GM21381 (cell line): ENCODE measurements around the gene BLMH.

Experiments
- ATAC-seq: cut with Tn5 transposase; IDR thresholded peaks from one replicate; pipeline ENCODE4 v1.9.1; 2021; ENCODE audit warnings: mild to moderate bottlenecking, moderate library complexity; ENCODE audit not compliant: unreplicated experiment

BLMH gene

GRCh38 chr17:30308406-30308805 is 16.7 kb upstream of the BLMH start:
- ATAC-seq: no peak

GRCh38 chr17:30304778-30305177 is 13.0 kb upstream of the BLMH start:
- ATAC-seq: no peak

DNA sequence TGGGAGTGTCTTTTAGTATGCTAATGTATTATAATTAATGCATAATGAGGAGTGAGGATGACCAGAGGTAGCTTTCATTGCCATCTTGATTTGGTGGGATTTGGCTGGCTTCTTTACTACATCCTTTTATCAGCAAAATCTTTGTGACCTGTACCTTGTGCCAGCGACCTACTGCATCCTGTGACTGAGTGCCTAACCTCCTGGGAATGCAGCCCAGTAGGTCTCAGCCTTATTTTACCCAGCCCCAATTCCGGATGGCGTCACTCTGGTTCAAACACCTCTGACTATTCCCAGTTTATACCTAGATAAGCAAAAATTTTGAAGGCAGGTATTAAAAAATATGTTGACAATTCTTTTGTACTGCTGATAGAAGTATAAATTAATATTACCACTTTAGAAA is 10.5 kb upstream of the BLMH start:
- ATAC-seq: no peak

DNA sequence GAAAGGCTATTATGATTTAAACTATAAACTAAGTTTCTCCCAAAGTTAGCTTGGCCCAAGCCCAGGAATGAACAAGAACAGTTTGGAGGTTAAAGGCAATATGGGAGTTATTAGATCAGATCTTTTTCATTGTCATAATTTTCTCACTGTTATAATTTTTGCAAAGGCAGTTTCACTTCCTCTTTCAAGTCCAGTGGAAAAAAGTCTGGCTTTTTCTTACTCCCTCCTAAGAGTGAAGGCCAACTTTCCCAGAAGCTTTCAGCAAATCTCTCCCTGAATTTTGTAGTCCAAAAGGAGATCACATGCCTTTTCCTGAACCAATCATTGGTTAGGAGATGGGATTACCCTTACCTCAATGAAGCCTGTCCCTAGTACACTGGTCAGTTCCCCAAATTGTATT is 9.1 kb upstream of the BLMH start:
- ATAC-seq: no peak

DNA sequence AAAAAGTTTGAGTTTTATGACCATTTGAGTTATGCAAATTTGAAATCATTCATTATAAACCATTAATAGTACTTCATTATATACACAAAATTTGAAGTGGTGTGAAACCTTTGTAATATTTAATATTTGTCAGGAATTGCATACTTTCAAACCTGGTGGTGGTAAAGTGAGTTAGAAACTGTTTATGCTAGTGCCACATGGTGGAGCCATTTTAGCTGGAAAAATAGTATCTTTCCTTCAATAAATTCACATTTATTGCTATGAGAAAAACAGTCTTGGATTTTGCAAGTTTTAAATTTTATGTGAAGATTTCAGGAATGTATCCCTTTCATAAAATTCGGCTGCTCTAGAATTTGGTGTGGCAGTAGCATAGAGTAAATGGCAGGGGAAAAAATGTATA is 7.3 kb upstream of the BLMH start:
- ATAC-seq: no peak

- no peak for ATAC-seq
These were observed 6.0 kb upstream of the BLMH start for GRCh38 chr17:30297715-30298114.

DNA sequence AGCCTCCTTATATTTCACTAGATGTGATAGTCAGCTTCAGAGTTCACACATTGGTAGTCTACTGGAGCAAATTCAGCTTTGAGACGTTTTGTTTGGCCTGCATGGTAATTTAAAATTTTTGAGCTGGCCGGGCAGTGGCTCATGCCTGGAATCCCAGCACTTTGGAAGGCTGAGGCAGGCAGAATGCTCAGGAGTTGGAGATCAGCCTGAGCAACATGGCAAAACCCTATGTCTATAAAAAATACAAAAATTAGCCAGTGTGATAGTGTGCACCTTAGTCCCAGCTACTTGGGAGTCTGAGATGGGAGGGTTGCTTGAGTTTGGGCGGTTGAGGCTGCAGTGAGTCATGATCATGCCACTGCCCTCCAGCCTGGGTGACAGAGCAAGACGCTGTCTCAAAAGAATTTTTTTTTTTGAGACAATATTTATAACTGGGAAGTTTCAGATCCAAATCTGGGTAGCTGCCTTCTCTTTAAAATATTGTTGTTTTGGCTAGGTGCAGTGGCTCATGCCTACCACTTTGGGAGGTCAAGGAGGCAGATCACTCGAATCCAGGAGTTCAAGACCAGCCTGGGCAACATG is 4.8 kb upstream of the BLMH start:
- no peak for ATAC-seq

- ATAC-seq: no peak
These were observed 628 bp upstream of the BLMH start for GRCh38 chr17:30292286-30292858.

DNA sequence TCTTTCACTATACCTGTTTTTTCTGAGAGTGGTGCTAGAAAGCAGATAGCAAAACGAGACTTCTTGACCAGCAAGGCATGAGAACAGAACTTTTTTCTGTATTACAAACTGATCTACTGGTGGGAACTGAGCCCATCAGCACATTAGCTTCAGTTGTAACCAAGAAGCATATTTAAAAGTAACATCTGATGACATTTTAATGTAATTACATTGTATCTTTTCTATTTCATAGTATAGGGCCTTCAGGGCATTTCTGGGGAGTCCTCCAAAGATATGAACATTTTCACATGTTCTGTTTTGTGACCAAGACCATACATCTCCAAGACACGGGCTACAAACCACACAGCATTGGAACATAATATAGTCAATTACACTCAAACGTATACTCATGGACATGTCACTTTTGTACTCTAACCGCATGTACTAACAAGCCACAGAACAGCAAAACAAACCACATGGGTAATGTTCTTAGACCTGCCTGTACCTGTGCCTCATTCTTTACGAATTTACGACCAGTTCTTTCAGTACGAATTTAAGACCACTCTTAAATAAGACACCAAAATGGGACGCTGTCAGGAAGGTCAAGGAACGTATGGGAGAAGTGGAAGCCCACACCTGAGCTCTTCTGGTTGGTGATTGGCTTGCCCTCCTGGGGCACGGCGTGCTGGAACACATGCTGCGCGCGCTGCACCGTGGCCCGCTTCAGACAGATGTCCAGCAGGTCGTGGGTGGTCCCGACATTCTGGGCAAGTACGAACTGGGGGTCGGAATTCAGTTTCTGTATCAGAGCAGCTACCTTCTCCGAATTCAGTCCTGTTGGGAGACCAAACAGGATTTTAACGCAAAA is 825 bp downstream of the BLMH start:
- no peak for ATAC-seq

DNA sequence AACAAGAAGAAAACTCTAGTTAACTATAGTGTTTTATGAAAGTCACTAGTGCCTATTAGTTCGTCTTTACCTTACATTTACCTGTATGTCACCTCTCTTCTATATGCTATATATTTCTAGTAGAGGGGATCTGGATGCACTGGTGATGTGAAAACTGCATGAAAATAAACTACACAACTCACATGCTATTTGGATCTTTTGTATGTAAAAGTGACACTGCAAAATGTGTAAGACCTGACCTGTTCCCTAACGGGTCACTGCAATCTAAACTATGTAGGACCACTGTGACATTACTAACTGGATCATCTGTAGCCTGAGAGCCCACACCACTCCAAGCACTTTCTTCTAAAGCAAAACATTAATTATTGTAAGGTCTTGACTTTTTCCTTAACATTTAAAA is 1.7 kb downstream of the BLMH start:
- no peak for ATAC-seq

- no peak for ATAC-seq
These were observed 12.6 kb downstream of the BLMH start for GRCh38 chr17:30279156-30279555.

GRCh38 chr17:30278032-30278431 is 13.7 kb downstream of the BLMH start:
- no peak for ATAC-seq

DNA sequence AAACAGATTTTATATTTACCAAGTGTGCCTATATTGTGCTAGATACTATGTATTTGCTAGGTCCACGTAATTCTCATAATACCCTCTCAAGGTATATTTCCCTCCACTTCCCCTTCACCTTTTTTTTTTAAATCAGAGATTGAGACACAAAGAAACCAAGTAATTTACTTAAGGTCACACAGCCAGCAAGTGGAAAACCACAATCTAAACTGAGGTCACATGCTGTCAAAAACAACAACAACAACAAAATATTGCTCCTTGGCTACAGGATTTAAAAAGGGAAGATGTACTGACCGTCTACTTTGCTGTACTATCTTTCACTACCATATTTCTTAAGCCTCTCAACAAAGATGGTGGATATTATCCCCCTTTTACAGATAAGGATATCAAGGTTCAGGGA is 15.8 kb downstream of the BLMH start:
- no peak for ATAC-seq

GRCh38 chr17:30274887-30275286 is 16.9 kb downstream of the BLMH start:
- no peak for ATAC-seq

GRCh38 chr17:30273373-30273772 is 18.4 kb downstream of the BLMH start:
- ATAC-seq: no peak

GRCh38 chr17:30271102-30271501 is 20.6 kb downstream of the BLMH start:
- ATAC-seq: no peak

DNA sequence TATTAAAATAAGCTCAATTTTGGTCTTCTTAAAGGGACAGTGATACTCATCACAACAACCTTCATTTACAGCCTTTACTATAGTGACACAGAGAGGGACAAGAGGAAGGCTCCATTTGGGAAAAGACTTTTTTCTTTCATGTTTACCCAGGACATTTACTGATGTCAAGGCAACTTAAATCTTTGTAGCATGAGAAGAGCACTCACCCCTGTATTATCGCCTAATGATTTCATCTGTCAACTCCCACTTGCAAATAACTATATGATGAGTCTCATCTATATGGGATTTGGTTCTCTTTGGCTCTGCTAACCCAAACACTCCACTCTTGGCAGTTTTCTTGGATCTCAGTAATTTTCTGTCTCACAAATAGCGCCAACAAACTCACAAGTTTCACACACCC is 24.1 kb downstream of the BLMH start:
- ATAC-seq: no peak

DNA sequence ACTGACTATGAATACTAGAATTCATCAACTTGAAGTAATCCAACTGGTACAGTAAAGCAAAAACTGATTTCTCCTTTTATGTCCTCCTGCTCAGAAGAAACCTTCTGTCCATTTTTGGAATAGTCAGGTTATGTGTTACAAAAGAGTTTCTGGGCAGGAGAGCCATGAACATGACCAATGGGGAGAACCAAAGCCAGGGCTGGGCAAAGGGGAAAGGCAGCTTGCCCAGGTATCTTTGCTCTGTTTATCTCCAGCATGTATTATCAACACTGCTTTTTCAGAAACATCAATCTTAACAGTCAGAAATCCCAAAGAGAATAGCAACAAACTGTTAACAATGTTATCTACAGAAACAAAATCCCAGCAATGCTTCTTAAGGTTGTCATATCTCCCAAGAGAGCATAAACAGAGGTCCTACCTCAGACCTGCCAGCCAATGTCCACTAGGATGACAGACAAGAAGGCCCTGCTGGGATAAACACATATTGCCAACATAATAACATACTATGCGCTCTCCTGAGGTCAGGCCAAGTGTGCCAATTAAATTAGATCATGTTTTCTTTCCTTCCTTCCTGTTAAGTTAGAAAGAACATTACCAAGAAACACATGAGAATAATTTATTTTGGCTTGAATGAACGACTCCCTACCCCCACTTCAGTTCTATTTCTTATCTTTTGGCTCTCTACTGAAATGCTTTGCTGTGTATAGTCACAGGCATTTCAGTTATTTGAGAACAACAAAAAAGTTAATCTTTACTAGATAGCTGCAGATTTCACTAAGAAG is 28.0 kb downstream of the BLMH start:
- ATAC-seq: no peak

GRCh38 chr17:30256756-30257506 is 34.8 kb downstream of the BLMH start:
- ATAC-seq: no peak

DNA sequence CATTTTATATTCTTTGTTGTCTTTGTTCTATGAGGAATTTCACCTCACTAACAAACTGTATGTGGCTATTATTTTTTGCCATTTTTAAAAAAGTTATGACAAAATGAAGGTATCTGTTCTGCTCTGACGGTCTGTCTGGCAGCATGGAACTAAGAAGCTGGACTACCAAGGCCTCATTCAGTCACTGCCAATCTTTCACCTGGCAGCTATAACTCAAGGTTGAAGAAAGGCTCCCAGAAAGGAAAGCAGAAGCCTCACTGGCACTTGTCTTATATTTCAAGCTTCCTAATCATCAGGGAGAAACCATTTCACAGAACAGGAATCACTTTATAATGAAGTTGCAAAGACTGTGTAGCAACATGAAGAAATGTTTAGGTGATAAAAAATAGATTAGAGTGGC is 37.6 kb downstream of the BLMH start:
- ATAC-seq: no peak

GRCh38 chr17:30253312-30253711 is 38.4 kb downstream of the BLMH start:
- ATAC-seq: no peak
